HepG2 (cell line): ENCODE measurements around the gene EFNA3. TPM values are rescaled to one million over a fixed set of nuclear protein-coding genes. Genes with fewer than 3 reads are reported as not detected.

Experiments
- CCAR2 ChIP-seq: fragments of 200-400 bp; formaldehyde crosslinking; optimal IDR thresholded peaks from 2 replicates; pipeline ENCODE3; 2018; ENCODE audit warnings: low read depth, mild to moderate bottlenecking, low read length, moderate library complexity
- HMGA1 ChIP-seq: sonication (generic); formaldehyde crosslinking; conservative IDR thresholded peaks from 2 replicates; pipeline ENCODE4 v1.4.0; 2020; ENCODE audit warnings: missing genetic modification reagents
- MED1 ChIP-seq: sonication (generic); formaldehyde crosslinking; IDR thresholded peaks from 2 replicates; pipeline ENCODE4 v1.4.0; 2020; ENCODE audit warnings: missing genetic modification reagents
- TBL1XR1 ChIP-seq: fragments of 150-350 bp; IDR thresholded peaks from 2 replicates; pipeline ENCODE4 v1.6.1; 2014; ENCODE audit warnings: borderline replicate concordance, low read length; ENCODE audit not compliant: partially characterized antibody
- ZNF331 ChIP-seq: sonication (generic); formaldehyde crosslinking; IDR thresholded peaks from 2 replicates; pipeline ENCODE4 v1.4.0; 2020; ENCODE audit warnings: missing genetic modification reagents
- ZNF557 ChIP-seq: sonication (generic); formaldehyde crosslinking; IDR thresholded peaks from 2 replicates; pipeline ENCODE4 v1.4.0; 2020; ENCODE audit warnings: missing genetic modification reagents
- polyA plus RNA-seq, 8 experiments: library from polyadenylated mRNA; depleted of rRNA in 3 of 8; stranded (reverse) in 7 of 8; unstranded in 1 of 8; fragments of >200 nt; fragmentation: Illumina TruSeq in 4 of 8; extraction: Trizol in 4 of 8; gene quantifications; 2 replicates each; pipeline versions ENCODE4 v1.2.1 to v1.2.3, GENCODE V29; 2011 to 2016; ENCODE audit warnings: low read depth in 4 of 8, missing spikeins in 1 of 8, mixed read lengths in 1 of 8; ENCODE audit not compliant: insufficient read depth in 1 of 8
- total RNA-seq, 5 experiments: library from RNA; depleted of rRNA; stranded (reverse); fragments of >200 nt; fragmentation: Illumina TruSeq; extraction: Trizol; gene quantifications; 2 replicates each; pipeline ENCODE4 v1.2.3, GENCODE V29; 2016; ENCODE audit warnings: low read depth in 1 of 5
- TF ChIP-seq, protein P1 (sequence below): sonication (generic); formaldehyde crosslinking; IDR thresholded peaks from 2 replicates; pipeline ENCODE4 v1.8.0; 2022; ENCODE audit warnings: low read depth, missing genetic modification reagents
- TF ChIP-seq, protein P2 (sequence below): sonication (generic); formaldehyde crosslinking; IDR thresholded peaks from 2 replicates; pipeline ENCODE4 v1.4.0; 2020; ENCODE audit warnings: mild to moderate bottlenecking, low read depth, missing genetic modification reagents
- TF ChIP-seq, protein P3 (sequence below): sonication (generic); formaldehyde crosslinking; IDR thresholded peaks from 2 replicates; pipeline ENCODE4 v1.4.0; 2020; ENCODE audit warnings: missing genetic modification reagents
- TF ChIP-seq, protein P4 (sequence below): sonication (generic); formaldehyde crosslinking; IDR thresholded peaks from 2 replicates; pipeline ENCODE4 v1.4.0; 2020; ENCODE audit warnings: missing genetic modification reagents
- TF ChIP-seq, protein P5 (sequence below), 2 experiments: IDR thresholded peaks; 2 replicates each; pipeline ENCODE4 v1.6.1; 2011 to 2012; ENCODE audit warnings: low read length in 2 of 2, borderline replicate concordance in 1 of 2, low read depth in 1 of 2, mild to moderate bottlenecking in 1 of 2, moderate library complexity in 1 of 2
- TF ChIP-seq, protein P6 (sequence below): sonication (generic); formaldehyde crosslinking; IDR thresholded peaks from 2 replicates; pipeline ENCODE4 v1.5.0; 2020; ENCODE audit warnings: mild to moderate bottlenecking, missing genetic modification reagents
- TF ChIP-seq, protein P7 (sequence below): sonication (generic); formaldehyde crosslinking; IDR thresholded peaks from 2 replicates; pipeline ENCODE4 v1.8.0; 2022; ENCODE audit warnings: mild to moderate bottlenecking, missing genetic modification reagents, moderate library complexity

The EFNA3 gene
- total and polyA plus RNA-seq, 2 of the 13 experiments (the other 11 are each of a cell fraction or from before 2014, with no cell fraction given) = 1.0 to 5.7 TPM

DNA sequence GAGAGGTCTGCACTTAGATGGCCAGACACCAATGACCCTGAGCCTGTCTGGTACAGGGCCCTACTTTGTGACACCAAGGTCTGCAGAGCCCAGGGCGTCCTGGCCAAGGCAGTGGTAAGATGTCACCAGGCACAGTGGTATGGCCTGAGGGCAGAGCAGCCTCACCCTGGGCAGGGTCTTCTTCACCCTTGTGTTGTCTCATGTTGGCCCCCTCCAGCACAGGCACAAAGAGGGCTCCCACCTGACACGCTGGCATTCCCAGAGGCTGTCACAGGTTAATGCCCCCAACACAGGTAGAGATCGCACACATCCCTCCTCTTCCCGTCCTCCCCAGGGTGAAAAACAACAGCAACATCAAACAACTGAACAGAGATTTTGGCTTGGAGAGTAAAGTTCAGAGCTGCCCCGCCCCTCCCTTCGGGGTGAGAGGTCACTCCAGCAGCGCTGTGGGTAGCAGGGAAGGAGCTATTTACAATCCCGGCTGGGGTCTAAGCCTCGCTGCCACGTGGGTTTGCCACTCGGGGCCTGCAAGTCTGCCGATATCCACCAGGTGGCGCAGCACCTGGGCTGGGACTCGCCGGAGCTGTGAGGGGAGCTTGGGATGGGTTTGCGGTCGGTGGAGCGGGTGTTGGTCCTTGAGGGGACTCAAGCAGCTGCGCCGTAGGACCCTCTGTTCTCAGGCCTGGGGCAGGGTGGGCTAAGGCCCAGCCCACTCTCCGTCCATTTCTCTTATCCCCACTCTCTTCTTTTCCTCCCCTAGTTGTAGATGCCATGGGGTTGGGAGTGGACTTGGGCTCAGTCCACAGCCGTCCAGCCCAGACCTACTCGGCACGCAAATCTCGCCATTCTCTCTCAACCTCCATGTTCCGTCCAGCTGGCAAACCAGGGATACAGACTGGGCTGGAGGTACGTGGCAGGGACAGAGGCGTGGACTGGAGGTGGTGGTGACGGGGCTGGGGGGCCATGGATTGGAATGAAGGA is 12.7 kb downstream of the EFNA3 start (continued):
- TF ChIP-seq, protein P1, sequence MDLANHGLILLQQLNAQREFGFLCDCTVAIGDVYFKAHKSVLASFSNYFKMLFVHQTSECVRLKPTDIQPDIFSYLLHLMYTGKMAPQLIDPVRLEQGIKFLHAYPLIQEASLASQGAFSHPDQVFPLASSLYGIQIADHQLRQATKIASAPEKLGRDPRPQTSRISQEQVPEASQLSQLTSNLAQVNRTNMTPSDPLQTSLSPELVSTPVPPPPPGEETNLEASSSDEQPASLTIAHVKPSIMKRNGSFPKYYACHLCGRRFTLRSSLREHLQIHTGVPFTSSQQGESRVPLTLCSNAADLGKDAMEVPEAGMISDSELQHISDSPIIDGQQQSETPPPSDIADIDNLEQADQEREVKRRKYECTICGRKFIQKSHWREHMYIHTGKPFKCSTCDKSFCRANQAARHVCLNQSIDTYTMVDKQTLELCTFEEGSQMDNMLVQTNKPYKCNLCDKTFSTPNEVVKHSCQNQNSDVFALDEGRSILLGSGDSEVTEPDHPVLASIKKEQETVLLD (CRISPR knock-in tag) = no peak
- TF ChIP-seq, protein P2, sequence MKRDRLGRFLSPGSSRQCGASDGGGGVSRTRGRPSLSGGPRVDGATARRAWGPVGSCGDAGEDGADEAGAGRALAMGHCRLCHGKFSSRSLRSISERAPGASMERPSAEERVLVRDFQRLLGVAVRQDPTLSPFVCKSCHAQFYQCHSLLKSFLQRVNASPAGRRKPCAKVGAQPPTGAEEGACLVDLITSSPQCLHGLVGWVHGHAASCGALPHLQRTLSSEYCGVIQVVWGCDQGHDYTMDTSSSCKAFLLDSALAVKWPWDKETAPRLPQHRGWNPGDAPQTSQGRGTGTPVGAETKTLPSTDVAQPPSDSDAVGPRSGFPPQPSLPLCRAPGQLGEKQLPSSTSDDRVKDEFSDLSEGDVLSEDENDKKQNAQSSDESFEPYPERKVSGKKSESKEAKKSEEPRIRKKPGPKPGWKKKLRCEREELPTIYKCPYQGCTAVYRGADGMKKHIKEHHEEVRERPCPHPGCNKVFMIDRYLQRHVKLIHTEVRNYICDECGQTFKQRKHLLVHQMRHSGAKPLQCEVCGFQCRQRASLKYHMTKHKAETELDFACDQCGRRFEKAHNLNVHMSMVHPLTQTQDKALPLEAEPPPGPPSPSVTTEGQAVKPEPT = no peak
- TF ChIP-seq, protein P3, sequence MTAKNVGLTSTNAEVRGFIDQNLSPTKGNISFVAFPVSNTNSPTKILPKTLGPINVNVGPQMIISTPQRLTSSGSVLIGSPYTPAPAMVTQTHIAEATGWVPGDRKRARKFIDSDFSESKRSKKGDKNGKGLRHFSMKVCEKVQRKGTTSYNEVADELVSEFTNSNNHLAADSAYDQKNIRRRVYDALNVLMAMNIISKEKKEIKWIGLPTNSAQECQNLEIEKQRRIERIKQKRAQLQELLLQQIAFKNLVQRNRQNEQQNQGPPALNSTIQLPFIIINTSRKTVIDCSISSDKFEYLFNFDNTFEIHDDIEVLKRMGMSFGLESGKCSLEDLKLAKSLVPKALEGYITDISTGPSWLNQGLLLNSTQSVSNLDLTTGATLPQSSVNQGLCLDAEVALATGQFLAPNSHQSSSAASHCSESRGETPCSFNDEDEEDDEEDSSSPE = peak; percentile 50; the same call in 1 of the 2 replicates
- TF ChIP-seq ZNF331 (CRISPR knock-in tag) (peak; percentile 73; the same call in 1 of the 2 replicates), MED1 (CRISPR knock-in tag) (peak; percentile 86), CCAR2 (no peak), ZNF557 (CRISPR knock-in tag) (no peak; the same call in 1 of the 2 replicates), TBL1XR1 (no peak), HMGA1 (no peak)
- TF ChIP-seq, protein P4, sequence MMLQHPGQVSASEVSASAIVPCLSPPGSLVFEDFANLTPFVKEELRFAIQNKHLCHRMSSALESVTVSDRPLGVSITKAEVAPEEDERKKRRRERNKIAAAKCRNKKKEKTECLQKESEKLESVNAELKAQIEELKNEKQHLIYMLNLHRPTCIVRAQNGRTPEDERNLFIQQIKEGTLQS (CRISPR knock-in tag) = no peak; the same call in 1 of the 2 replicates
- TF ChIP-seq, protein P5, sequence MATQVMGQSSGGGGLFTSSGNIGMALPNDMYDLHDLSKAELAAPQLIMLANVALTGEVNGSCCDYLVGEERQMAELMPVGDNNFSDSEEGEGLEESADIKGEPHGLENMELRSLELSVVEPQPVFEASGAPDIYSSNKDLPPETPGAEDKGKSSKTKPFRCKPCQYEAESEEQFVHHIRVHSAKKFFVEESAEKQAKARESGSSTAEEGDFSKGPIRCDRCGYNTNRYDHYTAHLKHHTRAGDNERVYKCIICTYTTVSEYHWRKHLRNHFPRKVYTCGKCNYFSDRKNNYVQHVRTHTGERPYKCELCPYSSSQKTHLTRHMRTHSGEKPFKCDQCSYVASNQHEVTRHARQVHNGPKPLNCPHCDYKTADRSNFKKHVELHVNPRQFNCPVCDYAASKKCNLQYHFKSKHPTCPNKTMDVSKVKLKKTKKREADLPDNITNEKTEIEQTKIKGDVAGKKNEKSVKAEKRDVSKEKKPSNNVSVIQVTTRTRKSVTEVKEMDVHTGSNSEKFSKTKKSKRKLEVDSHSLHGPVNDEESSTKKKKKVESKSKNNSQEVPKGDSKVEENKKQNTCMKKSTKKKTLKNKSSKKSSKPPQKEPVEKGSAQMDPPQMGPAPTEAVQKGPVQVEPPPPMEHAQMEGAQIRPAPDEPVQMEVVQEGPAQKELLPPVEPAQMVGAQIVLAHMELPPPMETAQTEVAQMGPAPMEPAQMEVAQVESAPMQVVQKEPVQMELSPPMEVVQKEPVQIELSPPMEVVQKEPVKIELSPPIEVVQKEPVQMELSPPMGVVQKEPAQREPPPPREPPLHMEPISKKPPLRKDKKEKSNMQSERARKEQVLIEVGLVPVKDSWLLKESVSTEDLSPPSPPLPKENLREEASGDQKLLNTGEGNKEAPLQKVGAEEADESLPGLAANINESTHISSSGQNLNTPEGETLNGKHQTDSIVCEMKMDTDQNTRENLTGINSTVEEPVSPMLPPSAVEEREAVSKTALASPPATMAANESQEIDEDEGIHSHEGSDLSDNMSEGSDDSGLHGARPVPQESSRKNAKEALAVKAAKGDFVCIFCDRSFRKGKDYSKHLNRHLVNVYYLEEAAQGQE (IDR thresholded peaks at IDR 0.05; ENCODE audit: borderline replicate concordance in 1 of 2, low read depth in 1 of 2, low read length in 2 of 2) = no peak
- TF ChIP-seq, protein P6, sequence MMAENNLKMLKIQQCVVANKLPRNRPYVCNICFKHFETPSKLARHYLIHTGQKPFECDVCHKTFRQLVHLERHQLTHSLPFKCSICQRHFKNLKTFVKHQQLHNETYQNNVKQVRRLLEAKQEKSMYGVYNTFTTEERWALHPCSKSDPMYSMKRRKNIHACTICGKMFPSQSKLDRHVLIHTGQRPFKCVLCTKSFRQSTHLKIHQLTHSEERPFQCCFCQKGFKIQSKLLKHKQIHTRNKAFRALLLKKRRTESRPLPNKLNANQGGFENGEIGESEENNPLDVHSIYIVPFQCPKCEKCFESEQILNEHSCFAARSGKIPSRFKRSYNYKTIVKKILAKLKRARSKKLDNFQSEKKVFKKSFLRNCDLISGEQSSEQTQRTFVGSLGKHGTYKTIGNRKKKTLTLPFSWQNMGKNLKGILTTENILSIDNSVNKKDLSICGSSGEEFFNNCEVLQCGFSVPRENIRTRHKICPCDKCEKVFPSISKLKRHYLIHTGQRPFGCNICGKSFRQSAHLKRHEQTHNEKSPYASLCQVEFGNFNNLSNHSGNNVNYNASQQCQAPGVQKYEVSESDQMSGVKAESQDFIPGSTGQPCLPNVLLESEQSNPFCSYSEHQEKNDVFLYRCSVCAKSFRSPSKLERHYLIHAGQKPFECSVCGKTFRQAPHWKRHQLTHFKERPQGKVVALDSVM = peak; percentile 46; the same call in 1 of the 2 replicates
- TF ChIP-seq, protein P7, sequence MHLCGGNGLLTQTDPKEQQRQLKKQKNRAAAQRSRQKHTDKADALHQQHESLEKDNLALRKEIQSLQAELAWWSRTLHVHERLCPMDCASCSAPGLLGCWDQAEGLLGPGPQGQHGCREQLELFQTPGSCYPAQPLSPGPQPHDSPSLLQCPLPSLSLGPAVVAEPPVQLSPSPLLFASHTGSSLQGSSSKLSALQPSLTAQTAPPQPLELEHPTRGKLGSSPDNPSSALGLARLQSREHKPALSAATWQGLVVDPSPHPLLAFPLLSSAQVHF (CRISPR knock-in tag) = no peak
